ENCODE data around the gene TES. TPM values are rescaled to one million over a fixed set of nuclear protein-coding genes. Genes with fewer than 3 reads are reported as not detected.

Gene TES
- total and polyA plus RNA-seq, 2 of the 13 experiments (the other 11 are each of a cell fraction or from before 2014, with no cell fraction given): 21.6 to 23.0 TPM

GRCh38 chr7:116218747-116219146 lies 8.4 kb downstream of the TES start (continued):
- TF ChIP-seq KIAA2018 (CRISPR knock-in tag; IDR thresholded peaks at IDR 0.05; ENCODE audit: borderline replicate concordance) (no peak), ZSCAN22 (CRISPR knock-in tag; IDR thresholded peaks at IDR 0.05) (no peak), ZFYVE20 (CRISPR knock-in tag; IDR thresholded peaks at IDR 0.05; ENCODE audit: borderline replicate concordance, low read depth) (no peak), ZNF143 (CRISPR knock-in tag; IDR thresholded peaks at IDR 0.05) (no peak), MAFF (IDR thresholded peaks at IDR 0.05; ENCODE audit: low read depth, low read length) (no peak), ZNF12 (CRISPR knock-in tag; IDR thresholded peaks at IDR 0.05) (no peak), CAMTA2 (CRISPR knock-in tag; IDR thresholded peaks at IDR 0.05; ENCODE audit: borderline replicate concordance) (no peak), PRDM15 (CRISPR knock-in tag; IDR thresholded peaks at IDR 0.05) (no peak), MBNL3 (CRISPR knock-in tag; conservative IDR thresholded peaks at IDR 0.05) (no peak), ZNF484 (CRISPR knock-in tag; IDR thresholded peaks at IDR 0.05; ENCODE audit: borderline replicate concordance, low read depth) (no peak), NFE2 (CRISPR knock-in tag; IDR thresholded peaks at IDR 0.05) (no peak), PRPF4 (IDR thresholded peaks at IDR 0.05; ENCODE audit: low read depth, low read length, poor library complexity, severe bottlenecking) (no peak), REXO4 (CRISPR knock-in tag; IDR thresholded peaks at IDR 0.05; ENCODE audit: borderline replicate concordance) (no peak)
- TF ChIP-seq, protein P1, sequence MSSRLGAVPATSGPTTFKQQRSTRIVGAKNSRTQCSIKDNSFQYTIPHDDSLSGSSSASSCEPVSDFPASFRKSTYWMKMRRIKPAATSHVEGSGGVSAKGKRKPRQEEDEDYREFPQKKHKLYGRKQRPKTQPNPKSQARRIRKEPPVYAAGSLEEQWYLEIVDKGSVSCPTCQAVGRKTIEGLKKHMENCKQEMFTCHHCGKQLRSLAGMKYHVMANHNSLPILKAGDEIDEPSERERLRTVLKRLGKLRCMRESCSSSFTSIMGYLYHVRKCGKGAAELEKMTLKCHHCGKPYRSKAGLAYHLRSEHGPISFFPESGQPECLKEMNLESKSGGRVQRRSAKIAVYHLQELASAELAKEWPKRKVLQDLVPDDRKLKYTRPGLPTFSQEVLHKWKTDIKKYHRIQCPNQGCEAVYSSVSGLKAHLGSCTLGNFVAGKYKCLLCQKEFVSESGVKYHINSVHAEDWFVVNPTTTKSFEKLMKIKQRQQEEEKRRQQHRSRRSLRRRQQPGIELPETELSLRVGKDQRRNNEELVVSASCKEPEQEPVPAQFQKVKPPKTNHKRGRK (CRISPR knock-in tag; IDR thresholded peaks at IDR 0.05): no peak

All from HepG2 (cell line).